H9 (cell line): Measurements from ENCODE around the gene DUSP7. TPM values are rescaled to one million over a fixed set of nuclear protein-coding genes. Genes with fewer than 3 reads are reported as not detected.

ENCODE experiments used
- DNase-seq: peaks from one replicate; pipeline ENCODE4 v3.0.0-alpha.2; 2017
- H2AFZ ChIP-seq: one replicate; pipeline ENCODE4 v1.6.1; 2013; ENCODE audit warnings: mild to moderate bottlenecking, low read length, control low read depth, moderate library complexity
- H2AK5ac ChIP-seq: 2 replicates; pipeline ENCODE4 v1.6.1; 2013; ENCODE audit warnings: low read length, control low read depth, mixed read lengths; ENCODE audit not compliant: insufficient read length
- H2BK120ac ChIP-seq: one replicate; pipeline ENCODE4 v1.6.1; 2013; ENCODE audit warnings: low read depth, mild to moderate bottlenecking, low read length, control low read depth, inconsistent platforms; ENCODE audit not compliant: poor library complexity, severe bottlenecking
- H2BK12ac ChIP-seq: 2 replicates; pipeline ENCODE4 v1.6.1; 2013; ENCODE audit warnings: low read length, control low read depth, mixed read lengths, low read depth; ENCODE audit not compliant: insufficient read length
- H2BK15ac ChIP-seq: 2 replicates; pipeline ENCODE4 v1.6.1; 2013; ENCODE audit warnings: low read depth, low read length, control low read depth
- H2BK20ac ChIP-seq: one replicate; pipeline ENCODE4 v1.6.1; 2013; ENCODE audit warnings: low read depth, mild to moderate bottlenecking, low read length, control low read depth, inconsistent platforms; ENCODE audit not compliant: poor library complexity, severe bottlenecking
- H2BK5ac ChIP-seq: 2 replicates; pipeline ENCODE4 v1.6.1; 2013; ENCODE audit warnings: low read length, control low read depth, mixed read lengths; ENCODE audit not compliant: insufficient read length
- H3K14ac ChIP-seq: 2 replicates; pipeline ENCODE4 v1.6.1; 2013; ENCODE audit warnings: low read length, control low read depth; ENCODE audit not compliant: insufficient read depth
- H3K18ac ChIP-seq: 2 replicates; pipeline ENCODE4 v1.6.1; 2013; ENCODE audit warnings: low read depth, mild to moderate bottlenecking, mixed read lengths, low read length, control low read depth; ENCODE audit not compliant: insufficient read length
- H3K23ac ChIP-seq: 2 replicates; pipeline ENCODE4 v1.6.1; 2013; ENCODE audit warnings: low read length, control low read depth, mixed read lengths, low read depth; ENCODE audit not compliant: insufficient read length
- H3K23me2 ChIP-seq: 2 replicates; pipeline ENCODE4 v1.6.1; 2013; ENCODE audit warnings: low read depth, mild to moderate bottlenecking, mixed read lengths, low read length, control low read depth; ENCODE audit not compliant: insufficient read length, poor library complexity, severe bottlenecking
- H3K27ac ChIP-seq: 2 replicates; pipeline ENCODE4 v1.5.1; 2013; ENCODE audit warnings: low read length, control low read depth, mixed read lengths, low read depth; ENCODE audit not compliant: insufficient read length
- H3K27me3 ChIP-seq: 2 replicates; pipeline ENCODE4 v1.6.1; 2013; ENCODE audit warnings: low read length, control low read depth, inconsistent platforms; ENCODE audit not compliant: insufficient read depth
- H3K4ac ChIP-seq: 2 replicates; pipeline ENCODE4 v1.6.1; 2013; ENCODE audit warnings: low read depth, mild to moderate bottlenecking, control low read depth, inconsistent platforms, low read length, moderate library complexity
- H3K4me1 ChIP-seq: 2 replicates; pipeline ENCODE4 v1.6.1; 2013; ENCODE audit warnings: low read length, control low read depth, inconsistent platforms; ENCODE audit not compliant: insufficient read depth
- H3K4me2 ChIP-seq: 2 replicates; pipeline ENCODE4 v1.6.1; 2013; ENCODE audit warnings: low read length, control low read depth, mixed read lengths; ENCODE audit not compliant: insufficient read length, insufficient read depth
- H3K56ac ChIP-seq: 2 replicates; pipeline ENCODE4 v1.6.1; 2013; ENCODE audit warnings: low read depth, mild to moderate bottlenecking, mixed read lengths, low read length, control low read depth; ENCODE audit not compliant: insufficient read length
- H3K79me1 ChIP-seq: 2 replicates; pipeline ENCODE4 v1.6.1; 2013; ENCODE audit warnings: low read depth, mild to moderate bottlenecking, moderate library complexity, low read length, control low read depth, inconsistent platforms; ENCODE audit not compliant: insufficient read depth, poor library complexity, severe bottlenecking
- H3K79me2 ChIP-seq: 2 replicates; pipeline ENCODE4 v1.6.1; 2013; ENCODE audit warnings: low read length, control low read depth, inconsistent platforms; ENCODE audit not compliant: insufficient read depth
- H3K9ac ChIP-seq: 2 replicates; pipeline ENCODE4 v1.6.1; 2013; ENCODE audit warnings: low read length, control low read depth, mixed read lengths; ENCODE audit not compliant: insufficient read length; ENCODE audit errors: extremely low read depth
- H3K9me3 ChIP-seq: one replicate; pipeline ENCODE4 v1.6.1; 2013; ENCODE audit warnings: low read depth, low read length, inconsistent platforms; ENCODE audit not compliant: control insufficient read depth
- H3T11ph ChIP-seq: one replicate; pipeline ENCODE4 v1.6.1; 2013; ENCODE audit warnings: mild to moderate bottlenecking, low read length, control low read depth, inconsistent platforms
- H4K20me1 ChIP-seq: one replicate; pipeline ENCODE4 v1.6.1; 2013; ENCODE audit not compliant: control insufficient read depth, insufficient read length, insufficient read depth
- H4K5ac ChIP-seq: 2 replicates; pipeline ENCODE4 v1.6.1; 2013; ENCODE audit warnings: low read depth, mild to moderate bottlenecking, mixed read lengths, low read length, control low read depth; ENCODE audit not compliant: insufficient read length
- H4K8ac ChIP-seq: replicated peaks from 2 replicates; pipeline ENCODE4 v1.6.1; 2013; ENCODE audit warnings: low read length, control low read depth, mixed read lengths, low read depth; ENCODE audit not compliant: insufficient read length
- H4K91ac ChIP-seq: 2 replicates; pipeline ENCODE4 v1.6.1; 2013; ENCODE audit warnings: low read depth, mild to moderate bottlenecking, moderate library complexity, mixed read lengths, low read length, control low read depth; ENCODE audit not compliant: insufficient read length
- H3K27ac Mint-ChIP-seq, 3 experiments: 2 replicates in 2 of 3; 3 replicates in 1 of 3; pipeline ENCODE4 v1.8.0; 2020 to 2021; ENCODE audit warnings: mixed read lengths in 3 of 3, mild to moderate bottlenecking in 1 of 3, moderate library complexity in 1 of 3
- H3K27me3 Mint-ChIP-seq: 2 replicates; pipeline ENCODE4 v1.8.0; 2021; ENCODE audit warnings: low read depth, mild to moderate bottlenecking, moderate library complexity, mixed read lengths
- H3K36me3 Mint-ChIP-seq, 3 experiments: 2 replicates in 2 of 3; 3 replicates in 1 of 3; pipeline ENCODE4 v1.8.0; 2020 to 2021; ENCODE audit warnings: low read depth in 3 of 3, mixed read lengths in 3 of 3; ENCODE audit not compliant: insufficient read depth in 1 of 3
- H3K4me1 Mint-ChIP-seq, 2 experiments: 2 replicates each; pipeline ENCODE4 v1.8.0; 2020; ENCODE audit warnings: mixed read lengths in 2 of 2
- H3K4me3 Mint-ChIP-seq, 2 experiments: 2 replicates in 1 of 2; 3 replicates in 1 of 2; pipeline ENCODE4 v1.8.0; 2020 to 2021; ENCODE audit warnings: mild to moderate bottlenecking in 2 of 2, mixed read lengths in 2 of 2, moderate library complexity in 1 of 2
- H3K9me3 Mint-ChIP-seq, 2 experiments: 2 replicates in 1 of 2; 3 replicates in 1 of 2; pipeline ENCODE4 v1.8.0; 2020; ENCODE audit warnings: mild to moderate bottlenecking in 2 of 2, mixed read lengths in 2 of 2, moderate library complexity in 1 of 2
- WGBS: extraction: QIAGEN DNeasy Blood & Tissue Kit; methylation state at CpG from one replicate; pipeline ENCODE4 v1.1.7; 2013; ENCODE audit warnings: missing lambda C conversion rate, low lambda C conversion rate, mixed read lengths; ENCODE audit not compliant: insufficient read length; ENCODE audit errors: extremely low coverage; 5-methylcytosine and 5-hydroxymethylcytosine counted together
- total RNA-seq: library from RNA; stranded (reverse); gene quantifications from 2 replicates; pipeline ENCODE4 v1.2.1, GENCODE V29; 2021
- TF ChIP-seq, protein P1 (sequence below): fragments of 200-600 bp; sonication (generic); conservative IDR thresholded peaks from 3 replicates; pipeline ENCODE4 v1.8.0; 2021; ENCODE audit warnings: antibody characterized with exemption, mild to moderate bottlenecking

DUSP7 gene
- total RNA-seq, 1 experiment from 2014 or later = 24.0 TPM

DNA sequence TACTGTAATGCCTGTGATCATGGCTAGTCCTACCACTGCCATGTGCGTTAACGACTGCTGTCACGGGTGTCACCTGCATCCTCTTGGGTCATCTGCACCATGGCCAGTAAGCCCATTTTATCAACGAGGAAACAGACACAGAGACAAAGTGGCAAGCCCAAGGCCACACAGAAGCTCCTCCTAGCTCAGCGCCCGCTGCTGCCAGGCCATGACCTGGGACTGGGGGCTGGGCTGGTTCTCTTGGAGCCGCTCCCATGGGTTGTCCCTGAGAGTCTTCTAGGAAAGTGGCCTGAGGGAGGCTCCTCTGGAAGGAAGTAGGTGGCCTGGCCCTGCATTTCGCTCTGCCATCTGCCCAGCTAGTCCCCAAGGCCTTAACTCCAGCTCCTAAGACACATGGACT, 4.9 kb downstream of the DUSP7 start:
- no peak overlapping the region for H3K23ac ChIP-seq
- no peak overlapping the region for H3K56ac ChIP-seq
- no peak for DNase-seq
- no peak overlapping the region for H3K9ac ChIP-seq
- H4K20me1 ChIP-seq = no peaks in the 10 kb centered on the region
- no peak overlapping the region for H2AK5ac ChIP-seq
- H3K27ac Mint-ChIP-seq = no peak overlapping the region
- H2BK12ac ChIP-seq = no peak overlapping the region
- H3K4ac ChIP-seq = no peak overlapping the region
- no peak overlapping the region for H4K5ac ChIP-seq
- TF ChIP-seq, protein P1, sequence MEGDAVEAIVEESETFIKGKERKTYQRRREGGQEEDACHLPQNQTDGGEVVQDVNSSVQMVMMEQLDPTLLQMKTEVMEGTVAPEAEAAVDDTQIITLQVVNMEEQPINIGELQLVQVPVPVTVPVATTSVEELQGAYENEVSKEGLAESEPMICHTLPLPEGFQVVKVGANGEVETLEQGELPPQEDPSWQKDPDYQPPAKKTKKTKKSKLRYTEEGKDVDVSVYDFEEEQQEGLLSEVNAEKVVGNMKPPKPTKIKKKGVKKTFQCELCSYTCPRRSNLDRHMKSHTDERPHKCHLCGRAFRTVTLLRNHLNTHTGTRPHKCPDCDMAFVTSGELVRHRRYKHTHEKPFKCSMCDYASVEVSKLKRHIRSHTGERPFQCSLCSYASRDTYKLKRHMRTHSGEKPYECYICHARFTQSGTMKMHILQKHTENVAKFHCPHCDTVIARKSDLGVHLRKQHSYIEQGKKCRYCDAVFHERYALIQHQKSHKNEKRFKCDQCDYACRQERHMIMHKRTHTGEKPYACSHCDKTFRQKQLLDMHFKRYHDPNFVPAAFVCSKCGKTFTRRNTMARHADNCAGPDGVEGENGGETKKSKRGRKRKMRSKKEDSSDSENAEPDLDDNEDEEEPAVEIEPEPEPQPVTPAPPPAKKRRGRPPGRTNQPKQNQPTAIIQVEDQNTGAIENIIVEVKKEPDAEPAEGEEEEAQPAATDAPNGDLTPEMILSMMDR = no peak
- H3K18ac ChIP-seq = no peak overlapping the region
- no peak overlapping the region for H3K4me3 Mint-ChIP-seq
- H3K27ac ChIP-seq = no peak overlapping the region
- H2BK20ac ChIP-seq = no peak overlapping the region
- H3K4me1 ChIP-seq = peaks cover 5% of the 10 kb centered on the region; the same call in 1 of the 2 replicates
- no peak overlapping the region for H3K4me2 ChIP-seq
- no CpG with 5 or more reads among the region's 8 CpGs for WGBS
- H2BK120ac ChIP-seq = no peak overlapping the region
- H4K91ac ChIP-seq = no peak overlapping the region
- H3K9me3 ChIP-seq = no peaks in the 10 kb centered on the region
- no peaks in the 10 kb centered on the region for H3K79me2 ChIP-seq
- no peak overlapping the region for H3T11ph ChIP-seq
- peaks cover 15 to 44% (median 35%) of the 10 kb centered on the region in 3 experiments; a peak in 6 of 7 replicates for H3K36me3 Mint-ChIP-seq
- peaks cover 10% of the 10 kb centered on the region for H3K23me2 ChIP-seq
- no peaks in the 10 kb centered on the region for H3K27me3 ChIP-seq
- no peak overlapping the region for H3K14ac ChIP-seq
- H2BK5ac ChIP-seq = no peak overlapping the region
- H2AFZ ChIP-seq = no peak overlapping the region
- H3K9me3 Mint-ChIP-seq = no peaks in the 10 kb centered on the region
- H3K79me1 ChIP-seq = no peaks in the 10 kb centered on the region
- H3K27me3 Mint-ChIP-seq = peaks cover 2% of the 10 kb centered on the region; the same call in 1 of the 2 replicates
- H2BK15ac ChIP-seq = no peak overlapping the region
- peaks cover 16 to 22% of the 10 kb centered on the region in 2 experiments for H3K4me1 Mint-ChIP-seq
- H4K8ac ChIP-seq = no peak overlapping the region
